RWPE2 (cell line): ENCODE data around the gene ZNF566.
A peak's percentile ranks its signal among the peaks of the same experiment; 100 is the strongest.

Source experiments
- ATAC-seq: fragments of 200-7000 bp; cut with Tn5 transposase; 3 replicates; pipeline ENCODE4 v1.9.1; 2021; ENCODE audit warnings: low read depth
- DNase-seq: peaks from one replicate; pipeline ENCODE4 v3.0.0-alpha.2; 2020; ENCODE audit warnings: low spot score
- H3K27ac ChIP-seq: fragments of 450-650 bp; 2 replicates; pipeline ENCODE4 v1.5.1; 2017; ENCODE audit warnings: mild to moderate bottlenecking; ENCODE audit not compliant: poor library complexity, severe bottlenecking
- H3K27me3 ChIP-seq: fragments of 250-450 bp; sonication (Bioruptor Pico); 2 replicates; pipeline ENCODE4 v1.5.1; 2021; ENCODE audit warnings: mild to moderate bottlenecking, moderate library complexity; ENCODE audit not compliant: insufficient read depth, poor library complexity, severe bottlenecking
- H3K36me3 ChIP-seq: fragments of 250-450 bp; sonication (Bioruptor Pico); 2 replicates; pipeline ENCODE4 v1.5.1; 2020; ENCODE audit warnings: low read depth, mild to moderate bottlenecking, moderate library complexity
- H3K4me1 ChIP-seq: fragments of 250-450 bp; sonication (Bioruptor Pico); 2 replicates; pipeline ENCODE4 v1.5.1; 2021; ENCODE audit warnings: mild to moderate bottlenecking, moderate library complexity; ENCODE audit not compliant: insufficient read depth, poor library complexity, severe bottlenecking
- H3K4me3 ChIP-seq: fragments of 250-450 bp; sonication (Bioruptor Pico); 2 replicates; pipeline ENCODE4 v1.5.1; 2021; ENCODE audit warnings: mild to moderate bottlenecking, moderate library complexity; ENCODE audit not compliant: severe bottlenecking
- H3K9me3 ChIP-seq: fragments of 250-450 bp; sonication (Bioruptor Pico); 2 replicates; pipeline ENCODE4 v1.5.1; 2021; ENCODE audit warnings: mild to moderate bottlenecking, moderate library complexity; ENCODE audit not compliant: severe bottlenecking
- CTCF ChIP-seq: fragments of 450-650 bp; IDR thresholded peaks from one replicate; pipeline ENCODE4 v1.5.1; 2017; ENCODE audit warnings: mild to moderate bottlenecking, moderate library complexity; ENCODE audit not compliant: poor library complexity, severe bottlenecking

ZNF566 gene

GRCh38 chr19:36488846-36489117 lies 579 bp downstream of the ZNF566 start:
- ATAC-seq, result no peak; the same call in 2 of the 3 replicates
- H3K9me3 ChIP-seq, result no peaks in the 10 kb centered on the region
- TF ChIP-seq CTCF, result no peak
- peak overlapping the region; percentile 96 for H3K4me3 ChIP-seq
- no peaks in the 10 kb centered on the region for H3K36me3 ChIP-seq
- DNase-seq, result no peak
- peak overlapping the region; percentile 64 for H3K27ac ChIP-seq
- no peaks in the 10 kb centered on the region for H3K4me1 ChIP-seq
- H3K27me3 ChIP-seq, result no peaks in the 10 kb centered on the region

- H3K4me1 ChIP-seq, result no peaks in the 10 kb centered on the region
- H3K36me3 ChIP-seq, result no peaks in the 10 kb centered on the region
- H3K4me3 ChIP-seq, result peak overlapping the region; percentile 96
- no peak overlapping the region for H3K27ac ChIP-seq
- no peaks in the 10 kb centered on the region for H3K9me3 ChIP-seq
- no peak for DNase-seq
- ATAC-seq, result no peak
- no peak for TF ChIP-seq CTCF
- no peaks in the 10 kb centered on the region for H3K27me3 ChIP-seq
Measured at GRCh38 chr19:36488118-36488845, 1.1 kb downstream of the ZNF566 start.

- Histone ChIP-seq H3K27ac (no peak overlapping the region), H3K9me3 (no peaks in the 10 kb centered on the region), H3K27me3 (no peaks in the 10 kb centered on the region), H3K36me3 (no peaks in the 10 kb centered on the region), H3K4me3 (no peak overlapping the region), H3K4me1 (no peaks in the 10 kb centered on the region)
- TF ChIP-seq CTCF, result no peak
- ATAC-seq (no peak), DNase-seq (no peak)
Measured at GRCh38 chr19:36483653-36484052, 5.7 kb downstream of the ZNF566 start.

GRCh38 chr19:36482876-36483275 lies 6.5 kb downstream of the ZNF566 start:
- no peaks in the 10 kb centered on the region for H3K36me3 ChIP-seq
- H3K4me1 ChIP-seq, result no peaks in the 10 kb centered on the region
- H3K27me3 ChIP-seq, result no peaks in the 10 kb centered on the region
- ATAC-seq, result no peak
- TF ChIP-seq CTCF, result no peak
- no peak overlapping the region for H3K27ac ChIP-seq
- no peak for DNase-seq
- no peak overlapping the region for H3K4me3 ChIP-seq
- no peaks in the 10 kb centered on the region for H3K9me3 ChIP-seq

- Histone ChIP-seq H3K9me3 (peaks cover 3% of the 10 kb centered on the region), H3K27ac (no peak overlapping the region), H3K4me3 (no peak overlapping the region), H3K4me1 (no peaks in the 10 kb centered on the region), H3K36me3 (peaks cover 1% of the 10 kb centered on the region; the same call in 1 of the 2 replicates), H3K27me3 (no peaks in the 10 kb centered on the region)
- TF ChIP-seq CTCF, result no peak
- DNase-seq (no peak), ATAC-seq (no peak)
Measured at GRCh38 chr19:36460046-36460445, 29.3 kb downstream of the ZNF566 start.
